Activated CD8-positive, alpha-beta memory T cell treated with anti-CD3 and anti-CD28 coated beads, Interleukin-2, amount 50 U/mL, for 1 hour (primary cell): Measurements from ENCODE around the gene KAZN.

Source experiments
- DNase-seq: peaks from one replicate; pipeline ENCODE4 v3.0.0-alpha.2; 2020; ENCODE audit errors: extremely low read depth

The KAZN gene

GRCh38 chr1:14713077-14713476, 114.6 kb downstream of the KAZN start:
- DNase-seq: no peak

GRCh38 chr1:14715266-14715665, 116.8 kb downstream of the KAZN start:
- DNase-seq: no peak

GRCh38 chr1:14715802-14716201, 117.3 kb downstream of the KAZN start:
- no peak for DNase-seq

- no peak for DNase-seq
Measured at GRCh38 chr1:14716474-14716873, 118.0 kb downstream of the KAZN start.

GRCh38 chr1:14718476-14718875, 120.0 kb downstream of the KAZN start:
- no peak for DNase-seq

DNA sequence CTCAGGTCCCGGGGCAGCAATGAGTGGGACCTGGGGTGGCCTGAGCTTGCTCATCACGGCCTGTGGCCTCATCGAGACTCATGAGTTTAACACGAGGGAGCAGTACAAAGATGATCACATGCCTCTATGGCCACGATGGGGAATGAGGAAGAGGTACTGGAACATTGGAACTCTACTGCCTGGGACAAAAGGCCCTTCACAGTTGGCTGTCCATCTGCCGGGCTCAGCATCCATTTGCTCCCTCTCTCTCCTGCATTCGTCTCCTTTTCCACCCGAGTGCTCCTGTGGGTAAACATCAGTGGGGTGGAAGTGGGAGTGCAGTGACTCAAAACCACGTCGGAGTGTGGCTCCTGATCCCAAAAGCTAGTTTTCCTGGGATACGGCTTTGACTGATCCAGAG, 124.9 kb downstream of the KAZN start:
- no peak for DNase-seq

- DNase-seq: no peak
Measured at GRCh38 chr1:14724246-14724645, 125.8 kb downstream of the KAZN start.

GRCh38 chr1:14724678-14725077, 126.2 kb downstream of the KAZN start:
- DNase-seq: no peak

DNA sequence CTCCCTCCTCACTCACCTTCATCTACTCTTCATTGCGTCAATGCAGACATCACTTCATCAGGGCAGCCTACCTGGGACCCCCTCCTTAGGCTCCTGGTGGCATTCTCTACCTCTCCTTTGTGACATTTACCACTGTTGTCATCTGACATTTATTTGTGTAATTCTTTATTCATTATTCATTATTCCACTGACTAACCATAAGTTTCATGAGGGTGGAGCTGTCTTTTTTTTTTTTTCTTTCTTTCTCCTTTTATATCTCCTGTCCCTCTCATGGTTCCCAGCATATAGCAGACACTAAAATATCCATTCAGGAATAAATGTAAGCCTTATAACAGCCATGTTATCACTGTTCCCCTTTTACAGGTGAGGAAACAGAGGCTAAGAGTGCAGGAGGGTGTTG, 126.8 kb downstream of the KAZN start:
- DNase-seq: no peak

GRCh38 chr1:14725695-14726094, 127.2 kb downstream of the KAZN start:
- no peak for DNase-seq

DNA sequence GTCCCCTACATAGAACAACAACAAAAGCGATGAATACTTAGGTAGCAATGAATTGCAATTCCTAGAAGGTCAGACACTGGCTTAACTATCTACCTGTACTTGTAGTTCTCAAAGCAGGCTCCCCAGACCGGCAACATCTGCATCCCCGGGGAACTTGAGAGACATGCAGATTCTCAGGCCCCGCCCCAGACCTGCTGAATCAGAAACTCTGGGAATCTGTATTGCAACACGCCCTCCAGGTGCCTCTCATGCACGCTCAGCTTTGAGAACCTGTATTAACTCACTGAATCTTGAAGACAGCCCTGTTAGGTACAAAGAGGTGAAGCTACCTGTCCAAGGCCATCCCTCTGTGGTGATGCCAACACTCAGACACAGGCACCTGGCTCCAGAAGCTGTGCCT, 128.1 kb downstream of the KAZN start:
- DNase-seq: no peak

DNA sequence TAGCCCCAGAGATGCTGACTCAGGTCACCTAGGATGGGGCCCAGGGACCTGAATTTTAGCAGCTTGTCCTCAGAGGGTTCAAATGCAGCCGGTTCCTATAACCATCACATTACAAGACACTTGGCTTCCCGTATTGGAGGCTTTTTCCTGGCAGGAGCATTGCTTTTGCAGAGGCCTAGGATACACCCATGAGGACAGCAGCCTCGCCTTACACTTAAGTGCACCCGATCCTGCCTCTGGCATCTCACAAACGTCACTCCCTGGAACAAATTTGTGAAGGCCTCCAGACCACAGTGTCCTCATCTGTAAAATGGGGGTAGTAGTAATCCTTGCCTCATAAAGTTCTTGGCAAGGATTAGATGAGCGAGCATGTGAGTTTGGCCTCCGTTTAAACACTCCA, 130.0 kb downstream of the KAZN start:
- no peak for DNase-seq

DNA sequence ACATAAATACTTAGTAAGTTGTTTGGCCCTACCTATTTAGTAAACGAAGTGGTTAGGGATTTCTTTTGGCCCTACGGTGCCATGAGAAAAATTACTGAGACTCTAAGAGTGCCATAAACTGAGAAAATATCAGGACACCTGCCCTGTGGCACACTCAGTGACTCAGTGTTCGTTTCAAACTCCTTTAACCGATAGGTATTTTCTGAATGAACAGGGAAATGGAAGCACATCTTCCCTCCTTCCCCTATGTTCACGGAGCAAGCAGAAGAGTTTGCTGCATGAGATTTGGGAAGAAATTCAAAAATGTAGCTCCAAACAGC, 134.2 kb downstream of the KAZN start:
- no peak for DNase-seq

GRCh38 chr1:14733048-14733778, 134.7 kb downstream of the KAZN start:
- no peak for DNase-seq

DNA sequence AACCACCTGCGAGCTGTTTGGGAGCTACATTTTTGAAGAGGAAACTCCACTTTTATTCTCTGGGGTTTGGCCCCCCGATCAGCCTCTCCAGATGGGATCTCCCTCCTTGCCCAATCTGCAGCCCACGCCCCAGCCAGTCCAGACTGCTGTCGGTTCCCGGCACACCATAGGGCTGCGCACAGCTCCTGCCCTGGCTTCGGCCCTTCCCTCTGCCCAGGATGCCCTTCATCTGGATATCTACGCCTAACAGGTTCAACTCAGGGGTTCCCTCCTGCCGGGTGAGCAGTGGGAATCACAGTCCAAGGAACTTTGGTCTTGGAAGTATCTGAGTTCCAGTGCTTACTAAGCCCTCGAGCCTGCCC, 135.3 kb downstream of the KAZN start:
- no peak for DNase-seq

DNA sequence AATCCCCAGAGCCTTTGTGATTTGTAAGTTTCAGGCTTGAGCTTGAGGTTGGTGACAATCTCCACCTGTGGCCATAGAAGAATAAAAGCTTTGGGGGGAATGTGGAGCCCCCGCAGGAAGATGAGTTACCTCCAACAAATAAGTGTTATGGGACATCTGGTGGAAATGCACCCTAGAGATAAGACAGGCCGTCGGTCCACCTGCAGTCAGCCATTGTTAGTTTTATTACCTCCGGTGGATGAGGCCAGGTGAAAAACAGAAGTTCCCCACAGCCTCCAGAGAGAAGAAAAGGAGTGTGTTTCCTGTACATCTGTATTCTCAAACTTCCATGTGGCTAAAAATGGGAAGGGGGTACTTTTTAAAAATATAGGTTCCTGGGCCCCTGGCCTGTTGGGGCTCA, 137.4 kb downstream of the KAZN start:
- no peak for DNase-seq

- no peak for DNase-seq
Measured at GRCh38 chr1:14737561-14738094, 139.1 kb downstream of the KAZN start.

GRCh38 chr1:14738235-14738634, 139.8 kb downstream of the KAZN start:
- DNase-seq: no peak

DNA sequence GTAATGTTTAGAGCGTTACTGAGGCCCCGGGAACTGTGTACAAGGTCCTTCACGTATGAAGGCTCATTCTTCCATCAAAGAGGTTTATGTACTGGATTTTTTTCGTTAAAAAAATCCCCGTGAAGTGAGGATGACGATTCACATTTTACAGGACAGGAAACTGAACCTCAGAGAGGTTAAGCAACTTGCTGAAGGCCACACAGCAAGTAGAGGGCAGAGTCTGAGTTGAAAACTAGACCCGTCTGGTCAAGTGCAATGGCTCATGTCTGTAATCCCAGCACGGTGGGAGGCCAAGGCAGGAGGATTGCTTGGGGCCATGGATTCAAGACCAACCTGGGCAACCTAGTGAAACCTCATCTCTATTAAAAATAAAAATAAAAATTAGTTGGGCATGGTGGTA, 140.2 kb downstream of the KAZN start:
- DNase-seq: no peak

GRCh38 chr1:14739082-14739832, 140.8 kb downstream of the KAZN start:
- no peak for DNase-seq

DNA sequence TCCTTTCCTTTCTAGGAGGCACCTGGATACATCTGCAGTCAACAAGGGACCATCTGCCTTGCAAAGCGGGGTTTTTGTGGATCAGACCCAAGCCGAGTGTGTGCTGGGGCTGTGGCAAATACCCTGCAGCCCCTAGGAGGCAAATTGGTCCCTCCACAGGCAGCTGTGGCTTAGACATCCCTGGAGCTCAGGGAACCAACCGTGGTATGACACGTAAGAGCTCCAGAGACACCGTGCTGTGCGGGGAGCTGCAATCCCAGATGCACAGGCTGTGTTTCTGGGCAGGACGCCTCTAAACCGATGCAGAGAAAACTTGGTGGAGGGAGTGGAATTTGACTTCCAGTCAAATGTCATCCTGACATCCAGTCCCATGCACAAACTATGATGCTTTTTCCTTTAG, 141.5 kb downstream of the KAZN start:
- no peak for DNase-seq

GRCh38 chr1:14741082-14741481, 142.6 kb downstream of the KAZN start:
- DNase-seq: no peak

DNA sequence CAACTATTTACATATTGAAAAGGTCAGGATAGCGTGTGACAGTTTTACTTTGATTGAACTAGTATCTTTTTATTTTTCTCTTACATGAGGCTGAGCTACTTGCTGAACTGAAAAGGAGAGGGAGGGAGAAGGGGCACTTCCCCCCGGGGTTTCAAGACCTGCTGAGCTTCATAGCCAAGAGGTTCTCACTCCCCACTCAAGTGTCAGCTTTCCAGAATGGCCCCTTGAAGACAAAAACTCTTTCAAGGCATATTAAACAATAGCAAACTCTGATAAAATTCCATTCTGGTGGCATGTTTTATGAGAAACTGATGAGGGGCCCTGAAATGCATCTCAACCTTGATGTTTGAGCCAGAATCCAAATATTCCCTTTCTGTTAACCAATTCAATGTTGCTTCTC, 143.0 kb downstream of the KAZN start:
- no peak for DNase-seq
